Hepatic stellate cell (primary cell): ENCODE data around the gene GPR68.
"Not testable (repeated sequence)": the region's sequence is repeated elsewhere in the genome, so short reads cannot be mapped to it uniquely, and the experiment has no call there.

Experiments used
- DNase-seq: peaks from one replicate; pipeline ENCODE4 v3.0.0; 2011; ENCODE audit warnings: low spot score

Gene GPR68

DNA sequence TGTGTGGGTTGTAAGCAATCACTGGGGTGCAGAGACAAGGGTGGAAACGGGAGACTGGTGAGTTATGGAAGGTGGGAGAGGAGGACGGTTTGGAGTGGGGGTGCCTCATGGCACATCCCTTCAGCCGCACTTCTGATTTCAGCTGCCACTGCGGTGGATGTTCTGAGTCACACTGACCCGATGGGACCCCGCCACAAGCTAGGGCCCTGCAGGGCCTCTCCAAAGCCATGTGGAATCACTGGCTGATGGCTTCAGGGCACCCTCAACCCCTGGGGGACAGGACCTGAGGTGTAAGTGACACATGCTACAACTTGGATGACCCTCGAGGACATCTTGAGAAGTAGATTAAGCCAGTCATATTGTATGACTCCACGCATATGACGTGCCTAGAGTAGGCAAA is 53.7 kb downstream of the GPR68 start:
- no peak for DNase-seq

DNA sequence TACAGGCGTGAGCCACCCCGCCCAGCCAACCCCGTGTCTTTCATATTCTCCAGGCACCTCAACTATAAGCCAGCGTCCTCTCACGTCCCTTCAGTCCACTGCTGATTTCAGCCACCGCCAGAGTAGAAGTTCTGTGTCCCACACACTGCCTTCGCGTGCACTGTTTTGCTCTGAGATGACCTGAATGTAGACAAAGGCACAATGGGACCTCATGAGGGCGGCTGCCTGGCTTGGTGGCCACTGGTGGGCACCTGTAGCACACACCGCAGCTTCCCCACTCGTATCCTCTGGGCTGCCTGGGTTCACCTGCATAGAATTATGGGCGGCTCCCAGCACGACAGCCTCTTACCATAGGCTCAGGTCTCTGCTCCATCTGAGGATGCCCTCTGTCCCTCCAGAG is 57.2 kb downstream of the GPR68 start:
- DNase-seq = no peak

DNA sequence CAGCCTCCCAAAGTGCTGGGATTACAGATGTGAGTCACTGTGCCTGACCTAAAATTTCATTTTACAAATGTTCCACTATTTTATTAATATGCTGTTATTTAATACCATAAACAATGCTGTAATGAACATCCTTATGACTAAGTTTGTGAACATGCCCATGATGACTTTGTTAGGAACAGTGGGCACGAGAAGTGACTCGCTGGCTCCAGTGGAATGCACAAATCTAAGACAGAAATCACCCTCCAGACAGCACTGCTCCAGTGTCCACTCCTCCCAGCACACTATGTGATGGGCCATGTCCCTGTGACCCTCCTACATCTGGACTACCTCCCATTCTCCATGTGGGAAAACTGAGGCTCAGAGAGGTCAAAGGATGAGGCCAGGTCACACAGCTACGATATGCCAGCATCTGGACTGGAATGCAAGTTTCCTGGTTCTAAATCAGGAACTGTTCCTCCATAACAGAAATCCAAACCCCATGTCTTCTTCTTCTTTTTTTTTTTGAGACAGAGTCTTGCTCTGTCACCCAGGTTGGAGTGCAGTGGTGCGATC is 57.9 kb downstream of the GPR68 start:
- DNase-seq = peak; percentile 59

DNA sequence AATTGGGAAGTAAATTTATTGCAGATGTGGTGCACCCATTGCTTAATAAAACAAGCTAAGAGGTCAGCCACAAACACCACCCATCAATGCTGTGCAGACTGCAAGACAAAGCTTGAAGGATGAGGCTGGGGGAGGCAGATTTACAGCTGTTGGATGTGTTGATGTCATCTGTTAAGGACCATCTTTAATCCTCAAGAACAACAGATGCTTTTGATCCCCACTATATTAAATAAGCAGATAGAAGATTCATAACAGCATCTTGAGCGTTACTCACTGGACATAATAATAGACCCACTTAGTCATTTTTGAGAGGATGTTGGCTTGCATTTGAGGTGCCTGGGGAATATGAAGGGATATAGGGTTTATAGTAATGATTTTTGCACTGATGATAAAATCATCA is 58.8 kb downstream of the GPR68 start:
- no peak for DNase-seq

DNA sequence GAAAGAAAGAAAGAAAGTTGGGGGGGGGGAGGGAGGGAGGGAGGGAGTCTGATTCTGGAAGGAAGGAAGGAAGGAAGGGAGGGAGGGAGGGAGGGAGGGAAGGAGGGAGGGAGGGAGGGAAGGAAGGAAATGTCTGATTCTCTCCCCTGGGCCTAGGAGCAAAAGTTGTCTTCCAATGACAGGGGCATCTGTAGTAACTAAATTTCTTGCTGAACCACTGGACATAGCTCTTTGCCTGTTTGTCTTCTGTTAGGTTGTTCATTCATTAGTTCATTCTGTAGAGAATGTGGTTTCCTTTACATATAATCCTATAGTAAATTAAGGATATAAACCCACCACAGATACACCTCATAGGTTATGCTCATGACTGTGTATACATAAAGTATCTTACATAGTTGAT is 59.9 kb downstream of the GPR68 start:
- no peak for DNase-seq

DNA sequence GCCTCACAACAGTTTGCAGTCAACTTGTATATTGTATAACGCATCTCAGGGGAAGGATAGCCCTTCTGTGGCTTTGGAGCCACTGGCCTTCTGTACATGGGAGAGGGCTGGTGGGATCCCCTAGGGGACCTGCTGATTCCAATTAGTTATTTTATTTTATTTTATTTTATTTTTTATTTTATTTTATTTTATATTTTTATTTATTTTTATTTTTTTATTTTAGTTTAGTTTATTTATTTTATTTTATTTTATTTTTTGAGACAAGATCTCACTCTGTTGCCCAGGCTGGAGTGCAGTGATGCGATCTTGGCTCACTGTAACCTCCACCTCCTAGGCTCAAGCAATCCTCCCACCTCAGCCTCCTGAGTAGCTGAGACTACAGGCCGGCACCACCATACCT is 61.8 kb downstream of the GPR68 start:
- not testable (repeated sequence) for DNase-seq
